Activated T-cell treated with anti-CD3 and anti-CD28 coated beads, Interleukin-2, amount 50 U/mL, for 4 hours (primary cell): ENCODE measurements around the gene ADAMTS12. TPM values are rescaled to one million over a fixed set of nuclear protein-coding genes. Genes with fewer than 3 reads are reported as not detected.

ENCODE experiments used
- ATAC-seq, 2 donors: fragments of 200-7000 bp; cut with Tn5 transposase; one replicate each; pipeline ENCODE4 v1.10.0; 2021
- DNase-seq: peaks from one replicate; pipeline ENCODE4 v3.0.0-alpha.2; 2020
- H3K27me3 Mint-ChIP-seq: one replicate; pipeline ENCODE4 v1.8.0; 2021; ENCODE audit warnings: low read depth, mixed read lengths
- H3K36me3 Mint-ChIP-seq: one replicate; pipeline ENCODE4 v1.8.0; 2022; ENCODE audit warnings: mixed read lengths; ENCODE audit not compliant: insufficient read depth
- H3K4me1 Mint-ChIP-seq: one replicate; pipeline ENCODE4 v1.8.0; 2021; ENCODE audit warnings: low read depth, mixed read lengths
- H3K4me3 Mint-ChIP-seq: one replicate; pipeline ENCODE4 v1.8.0; 2021; ENCODE audit warnings: mild to moderate bottlenecking, moderate library complexity, mixed read lengths
- H3K9me3 Mint-ChIP-seq: one replicate; pipeline ENCODE4 v1.8.0; 2021; ENCODE audit warnings: mixed read lengths
- total RNA-seq, 3 donors: library from RNA; stranded (reverse); gene quantifications; one replicate each; pipeline ENCODE4 v1.2.1, GENCODE V29; 2021

ADAMTS12 gene
- total RNA-seq, 3 donors from 2014 or later: 0.03 TPM; not detected in 2

- no peaks in the 10 kb centered on the region for H3K36me3 Mint-ChIP-seq
- H3K9me3 Mint-ChIP-seq: peaks cover 9% of the 10 kb centered on the region
- no peaks in the 10 kb centered on the region for H3K4me1 Mint-ChIP-seq
- no peaks in the 10 kb centered on the region for H3K27me3 Mint-ChIP-seq
- DNase-seq (no peak), ATAC-seq (no peak)
- no peak overlapping the region for H3K4me3 Mint-ChIP-seq
These were observed 199.9 kb downstream of the ADAMTS12 start for GRCh38 chr5:33691856-33692255.

DNA sequence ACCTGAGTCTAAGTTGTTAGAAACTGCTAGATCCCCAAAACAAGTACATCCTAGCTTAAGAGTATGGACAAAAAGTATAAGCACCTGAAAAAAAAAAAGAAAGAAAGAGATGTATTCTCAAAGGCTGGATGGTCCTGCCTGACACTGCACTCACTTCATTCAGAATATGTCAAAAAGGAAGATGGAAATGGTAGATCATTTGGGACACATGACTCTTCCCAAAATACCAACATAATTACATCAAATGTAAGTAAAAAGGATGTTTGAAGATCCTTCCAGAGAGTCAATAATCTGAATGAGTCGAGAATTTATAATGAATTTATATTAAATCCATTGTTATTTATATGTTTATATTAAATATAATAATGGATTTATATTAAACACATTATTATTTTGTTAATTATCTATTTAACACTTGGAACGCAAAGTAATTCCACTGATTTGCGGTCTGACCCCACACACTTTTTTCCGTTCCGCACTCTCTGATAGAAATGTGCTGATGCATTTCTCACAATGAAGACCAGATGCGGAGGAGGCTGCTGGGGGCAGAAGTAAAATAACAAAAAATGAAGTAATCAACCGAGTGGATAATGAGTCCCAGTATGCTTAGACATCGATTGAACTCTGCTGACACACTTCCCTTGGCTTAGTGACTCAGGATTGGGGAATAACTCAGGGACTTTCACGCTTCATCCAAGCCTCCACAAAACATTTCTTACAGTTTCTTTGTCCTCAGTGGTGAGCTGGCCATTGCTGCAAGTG, 201.2 kb downstream of the ADAMTS12 start:
- ATAC-seq (no peak), DNase-seq (no peak)
- peaks cover 9% of the 10 kb centered on the region for H3K9me3 Mint-ChIP-seq
- H3K4me3 Mint-ChIP-seq: no peak overlapping the region
- H3K36me3 Mint-ChIP-seq: no peaks in the 10 kb centered on the region
- H3K27me3 Mint-ChIP-seq: no peaks in the 10 kb centered on the region
- no peaks in the 10 kb centered on the region for H3K4me1 Mint-ChIP-seq

GRCh38 chr5:33688526-33688925, 203.3 kb downstream of the ADAMTS12 start:
- DNase-seq (no peak), ATAC-seq (no peak)

GRCh38 chr5:33688066-33688465, 203.7 kb downstream of the ADAMTS12 start:
- Mint-ChIP-seq H3K4me1 (no peaks in the 10 kb centered on the region), H3K36me3 (no peaks in the 10 kb centered on the region), H3K27me3 (no peaks in the 10 kb centered on the region), H3K4me3 (no peak overlapping the region), H3K9me3 (peaks cover 4% of the 10 kb centered on the region)
- ATAC-seq (no peak), DNase-seq (no peak)

More at GRCh38 chr5:33688526-33688925, 203.3 kb downstream of the ADAMTS12 start:
- Mint-ChIP-seq H3K36me3 (no peaks in the 10 kb centered on the region), H3K9me3 (peaks cover 6% of the 10 kb centered on the region), H3K4me1 (no peaks in the 10 kb centered on the region), H3K4me3 (no peak overlapping the region), H3K27me3 (no peaks in the 10 kb centered on the region)

GRCh38 chr5:33685873-33686755, 205.7 kb downstream of the ADAMTS12 start:
- H3K4me3 Mint-ChIP-seq: no peak overlapping the region
- DNase-seq (no peak), ATAC-seq (no peak)
- H3K9me3 Mint-ChIP-seq: no peaks in the 10 kb centered on the region
- H3K36me3 Mint-ChIP-seq: no peaks in the 10 kb centered on the region
- no peaks in the 10 kb centered on the region for H3K27me3 Mint-ChIP-seq
- no peaks in the 10 kb centered on the region for H3K4me1 Mint-ChIP-seq

DNA sequence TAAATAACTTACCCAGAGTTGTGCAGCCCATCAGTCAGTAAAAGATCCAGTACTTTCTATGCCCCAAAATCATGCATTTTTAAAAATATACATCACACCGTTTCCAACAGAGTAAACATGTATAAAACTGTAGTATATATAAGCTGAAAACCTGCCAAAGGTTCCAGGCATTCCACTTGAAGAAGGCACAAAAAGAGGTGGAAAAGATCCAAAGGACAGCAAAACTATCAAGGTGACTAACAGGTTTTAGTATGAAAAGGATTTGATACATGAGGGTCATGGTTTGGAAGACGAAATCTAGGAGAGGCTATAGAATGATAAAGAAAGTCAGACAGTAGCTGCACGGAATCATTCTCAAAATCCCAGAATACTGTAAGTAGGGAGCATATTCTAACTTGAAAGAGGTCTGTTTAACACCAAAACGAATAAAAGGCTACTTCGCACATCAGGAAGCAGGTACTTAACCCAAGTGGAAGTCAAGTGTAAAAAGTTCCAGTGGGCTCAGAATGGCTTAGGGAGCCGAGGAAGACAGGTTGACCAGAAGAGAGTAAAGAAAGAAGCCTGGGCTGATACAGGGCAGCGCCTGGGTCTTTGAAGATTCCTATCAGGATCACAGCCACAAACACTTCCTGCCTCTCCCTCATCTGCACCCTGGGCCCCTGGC, 207.2 kb downstream of the ADAMTS12 start:
- H3K27me3 Mint-ChIP-seq: no peaks in the 10 kb centered on the region
- no peak for ATAC-seq
- no peaks in the 10 kb centered on the region for H3K4me1 Mint-ChIP-seq
- H3K36me3 Mint-ChIP-seq: no peaks in the 10 kb centered on the region
- no peaks in the 10 kb centered on the region for H3K9me3 Mint-ChIP-seq
- no peak overlapping the region for H3K4me3 Mint-ChIP-seq
- no peak for DNase-seq

DNA sequence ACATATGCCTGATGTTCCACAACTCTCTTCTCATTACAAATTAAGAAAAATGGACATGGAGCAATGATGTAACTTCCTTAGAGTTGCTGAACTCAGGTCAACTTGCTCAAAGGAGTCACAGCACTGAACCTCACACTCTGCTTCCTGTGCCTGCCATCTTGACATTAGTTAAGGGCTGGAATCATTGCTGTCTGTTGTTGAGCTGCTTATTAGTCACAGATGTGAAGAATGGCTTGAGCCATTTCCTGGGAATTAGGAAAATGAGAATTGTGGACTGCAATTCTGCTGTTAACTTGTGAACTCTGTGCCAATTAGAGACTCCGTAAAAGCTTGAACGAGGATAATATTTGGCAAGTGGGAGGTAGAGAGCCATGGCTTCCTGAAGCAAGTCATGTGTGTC, 212.0 kb downstream of the ADAMTS12 start:
- H3K27me3 Mint-ChIP-seq: peaks cover 2% of the 10 kb centered on the region
- no peaks in the 10 kb centered on the region for H3K4me1 Mint-ChIP-seq
- no peak for ATAC-seq

GRCh38 chr5:33675958-33676464, 215.8 kb downstream of the ADAMTS12 start:
- H3K4me3 Mint-ChIP-seq: no peak overlapping the region
- H3K4me1 Mint-ChIP-seq: no peaks in the 10 kb centered on the region
- H3K9me3 Mint-ChIP-seq: no peaks in the 10 kb centered on the region
- ATAC-seq (no peak), DNase-seq (no peak)
- H3K36me3 Mint-ChIP-seq: no peaks in the 10 kb centered on the region
- H3K27me3 Mint-ChIP-seq: peaks cover 2% of the 10 kb centered on the region

More for the DNA sequence above, 212.0 kb downstream of the ADAMTS12 start:
- H3K9me3 Mint-ChIP-seq: no peaks in the 10 kb centered on the region
- no peak for DNase-seq
- H3K4me3 Mint-ChIP-seq: no peak overlapping the region
- no peaks in the 10 kb centered on the region for H3K36me3 Mint-ChIP-seq

DNA sequence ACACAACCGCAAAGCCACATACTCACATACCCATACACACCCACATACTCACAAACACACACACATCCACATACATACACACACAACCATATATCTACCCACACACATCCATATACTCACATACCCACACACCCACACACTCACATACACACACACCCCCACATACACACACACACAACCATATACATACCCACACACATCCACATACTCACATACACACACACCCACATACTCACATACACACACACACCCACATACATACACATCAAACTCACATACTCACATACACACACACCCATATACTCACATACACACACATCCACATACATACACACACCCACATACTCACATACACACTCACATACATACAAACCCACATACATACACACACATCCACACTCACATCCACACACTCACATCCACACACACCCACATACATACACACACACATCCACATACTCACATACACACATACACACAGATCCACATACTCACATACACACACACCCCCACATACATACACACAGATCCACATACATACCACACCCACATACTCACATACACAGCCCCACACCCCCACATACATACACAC, 220.0 kb downstream of the ADAMTS12 start:
- H3K9me3 Mint-ChIP-seq: no peaks in the 10 kb centered on the region
- no peak for DNase-seq
- no peaks in the 10 kb centered on the region for H3K36me3 Mint-ChIP-seq
- no peak overlapping the region for H3K4me3 Mint-ChIP-seq
- peaks cover 2% of the 10 kb centered on the region for H3K27me3 Mint-ChIP-seq
- no peak for ATAC-seq
- no peaks in the 10 kb centered on the region for H3K4me1 Mint-ChIP-seq

- Mint-ChIP-seq H3K9me3 (no peaks in the 10 kb centered on the region), H3K4me1 (no peaks in the 10 kb centered on the region), H3K27me3 (no peaks in the 10 kb centered on the region), H3K36me3 (no peaks in the 10 kb centered on the region), H3K4me3 (no peak overlapping the region)
- no peak for DNase-seq
- ATAC-seq: no peak
These were observed 228.9 kb downstream of the ADAMTS12 start for GRCh38 chr5:33662722-33663427.

DNA sequence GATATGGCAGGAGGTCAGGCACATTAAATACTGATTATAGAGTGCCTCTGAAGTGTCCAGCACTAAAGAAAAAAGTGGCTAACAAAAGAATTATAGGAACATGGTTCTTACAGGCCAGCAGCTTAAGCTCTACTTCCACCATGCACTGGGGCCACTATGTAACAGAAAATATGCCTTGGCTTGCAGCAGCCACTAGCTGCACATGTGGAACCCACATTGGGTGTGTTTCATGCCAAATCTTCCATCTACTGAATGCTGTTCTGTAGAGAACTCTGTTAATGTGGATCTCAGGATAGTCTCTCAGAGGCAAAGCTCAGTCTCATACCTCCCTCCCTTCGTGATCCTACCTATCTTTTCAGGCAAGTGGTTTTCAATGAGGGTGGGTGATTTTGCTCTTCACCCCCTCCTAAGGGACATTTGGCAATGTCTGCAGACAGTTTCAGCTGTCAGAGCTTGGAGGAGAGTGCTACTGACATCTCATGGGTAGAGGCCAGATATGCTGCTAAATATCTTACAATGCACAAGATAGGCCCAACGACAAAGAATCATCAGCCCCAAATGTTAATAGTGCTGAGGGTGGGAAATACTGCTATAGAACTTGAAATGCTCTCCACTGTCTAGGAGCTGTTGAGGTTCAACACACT, 232.1 kb downstream of the ADAMTS12 start:
- Mint-ChIP-seq H3K36me3 (no peaks in the 10 kb centered on the region), H3K27me3 (no peaks in the 10 kb centered on the region), H3K4me1 (no peaks in the 10 kb centered on the region), H3K9me3 (no peaks in the 10 kb centered on the region), H3K4me3 (no peak overlapping the region)
- DNase-seq: no peak
- no peak for ATAC-seq

- no peak overlapping the region for H3K4me3 Mint-ChIP-seq
- H3K4me1 Mint-ChIP-seq: no peaks in the 10 kb centered on the region
- H3K27me3 Mint-ChIP-seq: no peaks in the 10 kb centered on the region
- H3K36me3 Mint-ChIP-seq: no peaks in the 10 kb centered on the region
- DNase-seq (no peak), ATAC-seq (no peak)
- peaks cover 4% of the 10 kb centered on the region for H3K9me3 Mint-ChIP-seq
These were observed 233.9 kb downstream of the ADAMTS12 start for GRCh38 chr5:33657804-33658440.

DNA sequence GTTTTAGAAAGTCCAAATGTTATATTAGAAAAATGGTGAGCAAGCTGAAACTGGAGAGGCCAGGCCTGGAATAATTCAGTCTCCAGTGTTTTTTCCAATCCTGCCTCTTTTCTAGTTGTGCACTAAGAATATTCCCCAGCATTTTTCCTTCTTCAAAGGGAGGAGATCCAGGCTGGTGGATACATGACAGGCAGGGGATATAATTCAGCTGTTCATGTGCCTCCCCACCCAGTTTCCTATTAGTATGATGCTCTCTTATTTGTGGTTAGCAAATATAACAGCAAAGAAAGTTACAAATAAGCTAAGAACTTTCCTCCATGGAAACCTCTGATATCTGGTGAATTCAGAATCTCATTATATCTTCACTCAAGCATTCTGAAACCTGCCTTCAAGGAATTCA, 234.6 kb downstream of the ADAMTS12 start:
- DNase-seq (no peak), ATAC-seq (no peak)
- H3K9me3 Mint-ChIP-seq: peaks cover 4% of the 10 kb centered on the region
- H3K4me1 Mint-ChIP-seq: no peaks in the 10 kb centered on the region
- H3K4me3 Mint-ChIP-seq: no peak overlapping the region
- H3K27me3 Mint-ChIP-seq: no peaks in the 10 kb centered on the region
- no peaks in the 10 kb centered on the region for H3K36me3 Mint-ChIP-seq
